PC-9 (cell line): ENCODE data around the gene SHROOM3. TPM values are rescaled to one million over a fixed set of nuclear protein-coding genes. Genes with fewer than 3 reads are reported as not detected.
A peak's percentile ranks its signal among the peaks of the same experiment; 100 is the strongest.

ENCODE experiments used
- BruUV-seq: library from RNA; stranded (reverse); fragments of 400-500 nt; replicated peaks from 2 replicates; lab custom pipeline; 2021; lab: Mats Ljungman, UMichigan
- CTCF ChIA-PET: fragments of 300-600 bp; sonication (Branson Sonifier 250); formaldehyde crosslinking; loops from one replicate; lab custom pipeline; 2022; ENCODE audit warnings: antibody characterized with exemption; lab: Charles Lee
- POLR2A ChIA-PET: fragments of 300-600 bp; sonication (Branson Sonifier 250); formaldehyde crosslinking; loops from one replicate; lab custom pipeline; 2022; ENCODE audit warnings: antibody characterized with exemption; ENCODE audit not compliant: unreplicated experiment; lab: Charles Lee
- DNase-seq, 2 experiments: peaks; one replicate each; pipeline versions ENCODE4 v3.0.0 to v3.0.0-alpha.2; 2015 to 2022; ENCODE audit warnings: mixed read lengths in 1 of 2
- H2AFZ ChIP-seq: fragments of 200-600 bp; sonication (generic); 2 replicates; pipeline ENCODE4 v1.8.1; 2017; ENCODE audit warnings: antibody characterized with exemption
- H3F3A ChIP-seq: fragments of 200-600 bp; sonication (generic); 2 replicates; pipeline ENCODE4 v1.8.1; 2017; ENCODE audit warnings: antibody characterized with exemption, mild to moderate bottlenecking, low read depth; ENCODE audit not compliant: insufficient read depth
- H3K27ac ChIP-seq: fragments of 200-600 bp; sonication (generic); 2 replicates; pipeline ENCODE4 v1.6.1; 2016; ENCODE audit warnings: mixed run types
- H3K27me3 ChIP-seq: fragments of 200-600 bp; sonication (generic); 2 replicates; pipeline ENCODE4 v1.6.1; 2016; ENCODE audit warnings: low read depth, mixed run types; ENCODE audit not compliant: insufficient read depth
- H3K36me3 ChIP-seq: fragments of 200-600 bp; sonication (generic); 2 replicates; pipeline ENCODE4 v1.6.1; 2016; ENCODE audit warnings: low read depth, mixed run types
- H3K4me1 ChIP-seq: fragments of 200-600 bp; sonication (generic); replicated peaks from 2 replicates; pipeline ENCODE4 v1.6.1; 2016; ENCODE audit warnings: mixed run types; ENCODE audit not compliant: insufficient read depth
- H3K4me2 ChIP-seq: fragments of 200-600 bp; sonication (generic); 2 replicates; pipeline ENCODE4 v1.6.1; 2017; ENCODE audit warnings: mixed run types
- H3K4me3 ChIP-seq: fragments of 200-600 bp; sonication (generic); 2 replicates; pipeline ENCODE4 v1.6.1; 2016; ENCODE audit warnings: mixed run types
- H3K79me2 ChIP-seq: fragments of 200-600 bp; sonication (generic); 2 replicates; pipeline ENCODE4 v1.6.1; 2017; ENCODE audit warnings: low read depth, mixed run types
- H3K9me2 ChIP-seq: fragments of 200-600 bp; sonication (generic); 2 replicates; pipeline ENCODE4 v1.8.1; 2017; ENCODE audit warnings: mild to moderate bottlenecking; ENCODE audit not compliant: insufficient read depth
- H3K9me3 ChIP-seq: fragments of 200-600 bp; sonication (generic); 2 replicates; pipeline ENCODE4 v1.8.1; 2016; ENCODE audit warnings: low read depth; ENCODE audit not compliant: insufficient read depth
- H4K20me1 ChIP-seq: fragments of 200-600 bp; sonication (generic); 2 replicates; pipeline ENCODE4 v1.8.1; 2017; ENCODE audit not compliant: insufficient read depth
- EZH2 ChIP-seq: fragments of 200-600 bp; sonication (generic); IDR thresholded peaks from 2 replicates; pipeline ENCODE4 v1.8.0; 2017; ENCODE audit warnings: antibody characterized with exemption, low read depth
- intact Hi-C: fragments of 100-400 bp; cut with micrococcal nuclease; formaldehyde crosslinking; loops from one replicate; pipeline ENCODE4 v1.10.0; 2022; ENCODE audit not compliant: unreplicated experiment
- total RNA-seq: library from RNA; stranded (reverse); gene quantifications from 2 replicates; pipeline ENCODE4 v1.2.3, GENCODE V29; 2021
- TF ChIP-seq, protein P1 (sequence below): fragments of 200-600 bp; sonication (generic); conservative IDR thresholded peaks from 2 replicates; pipeline ENCODE4 v1.6.1; 2017; ENCODE audit warnings: mixed run types, antibody characterized with exemption, mild to moderate bottlenecking, moderate library complexity

Gene SHROOM3
- total RNA-seq, 1 experiment from 2014 or later = 44.3 TPM

DNA sequence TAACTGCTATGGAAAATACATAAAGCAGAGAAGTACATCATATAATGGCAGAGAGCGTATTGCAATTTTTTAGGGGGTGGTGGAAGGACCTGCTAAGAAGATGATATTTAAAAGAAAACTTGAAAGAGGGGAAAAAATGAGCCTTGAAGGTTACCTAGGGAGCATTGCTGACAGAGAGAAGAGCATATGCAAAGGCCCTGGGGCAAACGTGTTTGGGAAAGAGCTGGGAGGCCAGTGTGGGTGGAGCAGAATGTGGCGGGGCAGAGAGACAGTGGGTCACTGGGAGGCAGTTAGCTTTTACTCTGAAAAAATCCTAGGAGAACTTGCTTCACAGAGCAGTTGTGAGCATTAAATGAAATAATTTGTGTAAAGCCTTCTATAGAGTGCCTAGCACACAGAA lies 157.0 kb downstream of the SHROOM3 start:
- BruUV-seq = no TSS peak
- Histone ChIP-seq H3K4me1 (peaks cover 48% of the 10 kb centered on the region), H3F3A (peaks cover 14% of the 10 kb centered on the region; the same call in 1 of the 2 replicates), H3K9me2 (no peaks in the 10 kb centered on the region), H3K79me2 (no peaks in the 10 kb centered on the region), H2AFZ (no peak overlapping the region), H4K20me1 (no peaks in the 10 kb centered on the region), H3K27me3 (no peaks in the 10 kb centered on the region), H3K4me3 (no peak overlapping the region), H3K27ac (no peak overlapping the region), H3K36me3 (no peaks in the 10 kb centered on the region), H3K9me3 (no peaks in the 10 kb centered on the region), H3K4me2 (no peak overlapping the region)
- intact Hi-C loops = loop anchor here (2.0 kb wide), 4 partner anchors 19 to 81 kb away; no protein-coding TSS in a partner anchor
- no peak for TF ChIP-seq EZH2
- TF ChIP-seq, protein P1, sequence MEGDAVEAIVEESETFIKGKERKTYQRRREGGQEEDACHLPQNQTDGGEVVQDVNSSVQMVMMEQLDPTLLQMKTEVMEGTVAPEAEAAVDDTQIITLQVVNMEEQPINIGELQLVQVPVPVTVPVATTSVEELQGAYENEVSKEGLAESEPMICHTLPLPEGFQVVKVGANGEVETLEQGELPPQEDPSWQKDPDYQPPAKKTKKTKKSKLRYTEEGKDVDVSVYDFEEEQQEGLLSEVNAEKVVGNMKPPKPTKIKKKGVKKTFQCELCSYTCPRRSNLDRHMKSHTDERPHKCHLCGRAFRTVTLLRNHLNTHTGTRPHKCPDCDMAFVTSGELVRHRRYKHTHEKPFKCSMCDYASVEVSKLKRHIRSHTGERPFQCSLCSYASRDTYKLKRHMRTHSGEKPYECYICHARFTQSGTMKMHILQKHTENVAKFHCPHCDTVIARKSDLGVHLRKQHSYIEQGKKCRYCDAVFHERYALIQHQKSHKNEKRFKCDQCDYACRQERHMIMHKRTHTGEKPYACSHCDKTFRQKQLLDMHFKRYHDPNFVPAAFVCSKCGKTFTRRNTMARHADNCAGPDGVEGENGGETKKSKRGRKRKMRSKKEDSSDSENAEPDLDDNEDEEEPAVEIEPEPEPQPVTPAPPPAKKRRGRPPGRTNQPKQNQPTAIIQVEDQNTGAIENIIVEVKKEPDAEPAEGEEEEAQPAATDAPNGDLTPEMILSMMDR = no peak
- ChIA-PET CTCF (no interaction called here), POLR2A (interaction anchor here (0.9 kb wide), 1 partner anchor 130 kb away, joined by 6 read pairs; no protein-coding TSS in a partner anchor)
- DNase-seq = no peak

DNA sequence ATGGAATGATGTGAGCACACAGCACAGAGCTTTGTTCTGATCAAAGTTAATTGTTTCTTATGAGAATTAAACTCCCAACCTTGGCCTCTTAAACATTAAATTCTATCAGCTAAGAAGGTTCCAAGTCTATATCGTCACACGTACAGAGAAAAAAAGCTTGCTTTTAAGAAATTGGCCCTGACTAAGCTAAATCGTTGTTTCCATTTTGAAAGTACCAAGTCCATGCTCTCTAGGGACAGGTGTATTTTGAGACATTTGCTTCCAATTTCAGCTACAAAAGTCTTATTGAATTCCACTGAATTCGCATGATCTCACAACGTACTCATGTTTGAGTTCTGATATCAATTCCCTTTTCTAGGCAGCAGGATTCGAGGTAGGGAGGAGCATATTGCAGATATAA lies 157.4 kb downstream of the SHROOM3 start:
- H3K79me2 ChIP-seq = no peaks in the 10 kb centered on the region
- BruUV-seq = no TSS peak
- CTCF ChIA-PET = no interaction called here

DNA sequence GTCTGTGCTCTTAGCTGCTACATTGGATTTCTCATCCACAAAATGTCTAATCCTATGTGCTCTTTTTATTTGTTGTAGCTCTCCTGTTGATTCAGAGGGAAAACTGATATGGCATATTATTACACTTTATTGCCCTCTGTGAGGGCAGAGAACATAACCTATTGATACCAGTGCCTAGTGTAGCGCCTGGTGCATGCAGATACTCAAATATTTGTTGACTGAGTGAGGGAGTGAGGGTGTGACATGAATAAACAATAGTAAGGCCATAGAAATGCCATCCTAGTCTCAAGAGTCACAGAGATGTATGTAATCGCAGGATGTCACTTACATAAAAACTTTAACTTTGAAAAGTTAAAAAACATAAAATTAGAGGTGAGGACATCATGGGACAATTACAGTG lies 159.1 kb downstream of the SHROOM3 start:
- Histone ChIP-seq H3K4me1 (peaks cover 36% of the 10 kb centered on the region), H3K4me2 (no peak overlapping the region), H3F3A (peaks cover 14% of the 10 kb centered on the region; the same call in 1 of the 2 replicates), H3K9me2 (no peaks in the 10 kb centered on the region), H3K4me3 (no peak overlapping the region), H3K9me3 (no peaks in the 10 kb centered on the region), H3K27me3 (no peaks in the 10 kb centered on the region), H3K79me2 (no peaks in the 10 kb centered on the region), H3K36me3 (no peaks in the 10 kb centered on the region), H3K27ac (no peak overlapping the region), H2AFZ (no peak overlapping the region), H4K20me1 (no peaks in the 10 kb centered on the region)
- intact Hi-C loops = no loop called here
- no peak for TF ChIP-seq EZH2
- TF ChIP-seq, protein P1 = no peak
- ChIA-PET CTCF (no interaction called here), POLR2A (no interaction called here)
- BruUV-seq = no TSS peak
- DNase-seq = peak in 1 of 2 experiments; percentile 58

More for the DNA sequence above, 157.4 kb downstream of the SHROOM3 start:
- Histone ChIP-seq H3K27me3 (no peaks in the 10 kb centered on the region), H3F3A (peaks cover 14% of the 10 kb centered on the region; the same call in 1 of the 2 replicates), H3K4me1 (peaks cover 48% of the 10 kb centered on the region), H3K4me2 (no peak overlapping the region), H2AFZ (no peak overlapping the region), H3K9me3 (no peaks in the 10 kb centered on the region), H3K27ac (no peak overlapping the region), H3K36me3 (no peaks in the 10 kb centered on the region), H3K4me3 (no peak overlapping the region), H4K20me1 (no peaks in the 10 kb centered on the region), H3K9me2 (no peaks in the 10 kb centered on the region)
- POLR2A ChIA-PET = interaction anchor here (0.9 kb wide), 1 partner anchor 129 kb away, joined by 6 read pairs; no protein-coding TSS in a partner anchor
- intact Hi-C loops = no loop called here
- no peak for DNase-seq
- TF ChIP-seq, protein P1 = no peak
- TF ChIP-seq EZH2 = no peak
